NCI-H510A treated with DMSO at 0.1 percent for 48 hours (cell line): ENCODE measurements around the gene ELFN1.

Source experiments
- DNase-seq: peaks from one replicate; lab custom pipeline; 2025; lab: John Stamatoyannopoulos, UW

Gene ELFN1

DNA sequence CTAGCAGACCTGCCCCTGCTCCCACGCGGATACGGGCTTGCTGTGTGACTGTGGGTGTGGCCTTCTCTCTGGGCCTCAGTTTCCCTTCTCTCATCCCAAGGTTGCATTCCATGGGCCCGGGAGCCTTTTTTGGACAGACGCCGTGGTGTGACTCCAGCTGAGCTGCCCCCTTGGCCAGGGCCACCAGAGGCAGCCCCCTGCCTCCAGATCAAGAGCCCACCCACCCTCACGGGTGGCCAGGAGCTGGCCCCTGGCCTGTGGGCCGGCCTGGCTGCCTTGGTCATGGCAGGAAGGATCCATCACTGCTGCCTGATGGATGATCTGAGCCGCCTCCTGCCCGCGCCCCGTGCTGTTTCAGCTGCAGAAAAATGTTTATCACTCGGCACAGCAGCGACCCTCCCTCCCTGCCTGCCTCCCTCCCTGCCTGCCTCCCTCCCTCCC lies 27.8 kb upstream of the ELFN1 start:
- no peak for DNase-seq

GRCh38 chr7:1643270-1644092 lies 26.6 kb upstream of the ELFN1 start:
- DNase-seq, result no peak

GRCh38 chr7:1644341-1645070 lies 25.6 kb upstream of the ELFN1 start:
- no peak for DNase-seq

DNA sequence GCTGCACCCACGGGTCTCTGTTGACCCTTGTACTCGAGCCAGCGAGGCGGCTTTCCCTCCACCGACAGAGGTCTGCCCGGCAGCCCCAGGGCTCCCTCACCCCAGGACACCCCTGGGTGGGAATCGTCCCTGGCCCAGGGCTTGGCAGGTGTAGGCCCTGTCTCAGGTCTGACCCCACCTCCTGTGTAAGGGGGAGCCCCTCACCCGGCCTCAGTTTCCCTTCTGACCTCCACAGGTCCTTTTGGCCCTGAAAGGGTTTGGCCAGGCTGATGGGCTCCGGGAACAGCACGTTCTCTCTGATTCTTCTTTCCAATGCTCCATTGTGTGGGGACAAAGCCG lies 25.0 kb upstream of the ELFN1 start:
- DNase-seq, result no peak

- no peak for DNase-seq
Measured at GRCh38 chr7:1645476-1645875, 24.6 kb upstream of the ELFN1 start.

- no peak for DNase-seq
Measured at GRCh38 chr7:1646391-1646790, 23.7 kb upstream of the ELFN1 start.

DNA sequence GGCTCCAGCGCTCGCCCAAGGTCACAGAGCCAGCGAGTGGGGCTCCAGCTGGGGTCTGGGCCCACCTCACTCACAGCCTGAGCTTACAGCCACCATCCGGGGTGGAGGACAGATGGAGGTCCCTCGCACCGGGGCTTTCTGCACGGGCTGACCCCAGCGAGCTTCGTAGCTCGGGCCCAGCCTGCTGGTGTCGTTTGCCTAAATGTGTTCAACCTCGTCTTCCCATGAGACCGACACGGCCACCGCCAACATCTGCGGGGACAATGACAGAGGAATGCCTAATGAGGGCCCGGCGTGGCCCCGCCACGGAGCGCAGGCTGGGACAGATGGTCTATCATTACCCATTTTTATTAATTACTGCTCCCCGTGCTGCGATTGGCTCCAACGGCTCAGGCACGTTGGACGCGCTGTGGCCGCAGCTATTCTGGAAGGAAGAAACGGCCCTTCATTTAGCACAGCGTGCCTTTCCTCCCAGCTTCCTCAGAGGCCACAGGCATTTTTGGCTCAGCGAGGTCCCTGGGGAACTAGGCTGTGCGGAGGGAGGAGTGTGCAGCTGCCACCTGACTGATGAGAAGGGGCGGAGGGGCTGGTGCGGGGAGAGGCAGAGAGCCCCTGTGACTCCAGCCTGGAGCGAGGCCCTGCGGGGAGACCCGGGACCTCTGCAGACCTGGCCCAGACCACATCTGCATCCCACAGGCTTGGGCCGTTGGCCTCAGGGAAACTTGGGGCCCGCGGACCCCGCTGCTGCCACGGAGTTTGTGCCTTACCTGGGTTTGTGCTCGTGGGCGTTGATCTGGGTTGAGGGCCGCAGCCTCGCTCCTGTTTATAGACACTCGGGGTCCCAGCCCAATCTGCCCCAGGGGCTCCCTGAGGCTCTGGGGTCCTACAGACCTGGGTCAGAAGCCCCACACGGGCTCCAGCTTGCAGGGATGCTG lies 22.9 kb upstream of the ELFN1 start:
- DNase-seq, result no peak

GRCh38 chr7:1647961-1648672 lies 22.0 kb upstream of the ELFN1 start:
- DNase-seq, result no peak

GRCh38 chr7:1649751-1650326 lies 20.2 kb upstream of the ELFN1 start:
- no peak for DNase-seq

DNA sequence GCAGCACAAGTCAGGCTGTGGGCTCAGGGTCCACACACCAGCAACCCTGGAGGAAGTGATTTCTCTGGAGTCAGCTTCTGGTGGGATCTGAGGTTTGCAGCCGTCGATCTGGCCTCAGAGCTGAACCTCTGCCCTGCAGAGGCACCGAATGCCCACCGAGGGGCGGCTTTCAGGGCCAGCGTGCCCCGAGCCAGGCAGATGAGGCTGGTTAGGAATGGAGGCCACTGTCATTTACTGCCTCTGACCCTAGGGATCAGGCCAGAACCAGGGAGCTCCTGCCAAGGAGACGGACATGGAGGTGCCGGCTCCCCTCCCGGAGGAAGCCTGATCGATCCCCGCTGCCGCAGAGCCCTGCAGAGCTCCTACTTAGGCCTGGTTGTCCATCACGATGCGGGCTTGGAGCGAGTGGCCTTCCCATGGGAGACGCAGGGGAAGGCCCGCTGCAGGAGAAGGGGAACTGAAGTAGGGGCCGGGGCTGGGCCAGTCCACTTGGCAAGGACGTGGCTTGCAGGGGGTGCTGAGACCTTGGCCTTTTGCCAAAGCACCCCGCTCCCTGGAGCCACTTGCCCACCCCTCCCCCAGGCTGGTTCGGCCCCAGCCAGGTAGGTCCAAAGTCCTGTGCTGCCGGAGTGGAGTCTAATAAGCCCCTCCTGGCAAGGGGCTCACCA lies 19.6 kb upstream of the ELFN1 start:
- DNase-seq, result no peak

DNA sequence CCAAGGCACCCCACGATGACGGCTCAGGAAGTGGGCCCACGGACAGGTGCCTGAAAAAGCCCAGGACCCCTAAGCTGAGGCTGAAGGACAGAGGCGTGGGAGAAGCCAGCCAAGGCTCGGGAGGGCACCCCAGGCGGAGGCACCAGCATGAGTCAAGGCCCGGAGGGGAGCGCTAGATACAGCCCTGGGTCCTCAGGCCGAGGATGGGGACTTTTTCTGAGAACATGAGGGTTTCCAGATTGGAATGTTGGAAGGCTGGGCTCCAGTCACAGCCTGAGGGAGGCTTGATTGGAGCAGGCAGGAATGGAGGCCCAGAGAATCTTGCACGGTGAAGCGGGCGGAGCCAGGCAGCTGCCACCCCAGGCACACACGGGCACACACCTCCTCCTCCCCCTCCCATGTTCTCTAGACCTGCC lies 19.0 kb upstream of the ELFN1 start:
- peak; percentile 72 for DNase-seq

- no peak for DNase-seq
Measured at GRCh38 chr7:1651891-1652290, 18.2 kb upstream of the ELFN1 start.

GRCh38 chr7:1653500-1653899 lies 16.6 kb upstream of the ELFN1 start:
- no peak for DNase-seq

- no peak for DNase-seq
Measured at GRCh38 chr7:1654111-1654510, 16.0 kb upstream of the ELFN1 start.

GRCh38 chr7:1654738-1655475 lies 15.2 kb upstream of the ELFN1 start:
- no peak for DNase-seq

- DNase-seq, result no peak
Measured at GRCh38 chr7:1659696-1660095, 10.4 kb upstream of the ELFN1 start.

DNA sequence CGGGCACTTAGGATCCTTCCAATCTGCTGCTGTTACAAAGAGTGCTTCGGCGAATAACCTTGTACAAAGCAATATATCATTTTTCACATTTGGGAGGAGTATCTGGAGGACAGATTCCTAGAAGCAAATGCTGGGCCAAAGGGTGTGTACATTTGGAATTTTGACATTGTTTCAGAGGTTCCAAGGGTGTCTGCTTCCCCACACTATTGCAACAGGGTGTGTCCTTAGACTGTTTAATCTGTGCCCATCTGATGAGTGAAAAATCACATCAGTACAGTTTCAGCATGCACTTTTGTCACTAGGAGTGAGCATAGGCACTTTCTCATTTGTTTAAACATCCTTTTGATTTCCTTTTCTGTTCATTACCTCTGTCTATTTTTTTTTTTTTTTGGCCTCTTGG lies 8.6 kb upstream of the ELFN1 start:
- DNase-seq, result no peak

DNA sequence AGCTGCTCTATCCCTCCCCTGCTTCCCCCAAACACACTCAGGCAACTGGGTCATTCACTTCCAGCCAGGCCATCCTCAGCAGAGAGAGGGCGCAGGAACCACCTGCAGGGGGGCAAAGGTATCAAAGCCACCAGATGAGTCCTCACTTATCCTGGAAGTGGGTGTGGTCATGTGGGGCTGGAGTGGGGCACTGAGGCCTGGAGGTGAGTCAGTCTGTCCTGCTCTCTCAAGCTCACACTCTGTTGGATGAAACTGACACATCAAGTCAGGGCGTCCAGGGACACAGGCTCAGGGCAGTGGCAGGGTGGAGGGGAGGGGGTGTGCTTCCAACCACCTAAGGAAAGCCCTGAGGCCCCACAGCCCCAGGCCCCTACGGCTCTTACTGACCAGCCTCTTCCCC lies 8.0 kb upstream of the ELFN1 start:
- no peak for DNase-seq

GRCh38 chr7:1662767-1663166 lies 7.3 kb upstream of the ELFN1 start:
- no peak for DNase-seq

GRCh38 chr7:1663223-1663622 lies 6.9 kb upstream of the ELFN1 start:
- DNase-seq, result no peak
